ENCODE measurements around the gene RIPOR2.

Gene RIPOR2

DNA sequence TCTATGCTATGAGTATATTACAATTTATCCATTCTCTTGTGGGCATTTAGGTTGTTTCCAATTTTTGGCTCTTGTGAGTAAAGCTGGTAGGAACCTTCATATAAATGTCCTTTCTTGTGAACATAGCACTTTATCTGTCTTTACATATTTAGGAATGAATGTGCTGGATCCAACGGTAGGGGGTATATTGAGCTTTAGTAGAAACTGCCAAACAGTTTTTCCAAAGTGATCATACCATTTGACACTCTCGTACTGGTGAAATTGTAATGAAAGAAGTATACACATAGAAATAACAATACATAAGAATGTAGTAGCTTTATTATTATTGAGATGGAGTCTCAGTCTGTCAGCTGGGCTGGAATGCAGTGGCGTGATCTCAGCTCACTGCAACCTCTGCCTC is 106.1 kb downstream of the RIPOR2 start:
- no peak overlapping the region for H4K8ac ChIP-seq (ENCODE audit: low read depth, low read length)
- no peaks in the 10 kb centered on the region for H3K27me3 ChIP-seq (ENCODE audit: insufficient read depth, low read length, poor library complexity)
- DNase-seq, result no peak
- WGBS (ENCODE audit: extremely low coverage, insufficient coverage, low lambda C conversion rate), result no CpG with 5 or more reads among the region's 3 CpGs
- H2BK120ac ChIP-seq (ENCODE audit: low read depth, low read length), result no peak overlapping the region
- no peak overlapping the region for H3K4me3 ChIP-seq (ENCODE audit: low read length)
- no peaks in the 10 kb centered on the region for H3K4me1 ChIP-seq (ENCODE audit: control insufficient read depth, low read depth, low read length)
- no peak overlapping the region for H2BK15ac ChIP-seq (replicated peaks; ENCODE audit: low read depth)
- H4K5ac ChIP-seq (ENCODE audit: low read length), result no peak overlapping the region
- H2BK5ac ChIP-seq (ENCODE audit: low read length), result no peak overlapping the region
- H3K79me1 ChIP-seq (ENCODE audit: low read length), result no peaks in the 10 kb centered on the region
- no peak overlapping the region for H3K4me2 ChIP-seq (ENCODE audit: low read length)
- H3K18ac ChIP-seq (ENCODE audit: low read length), result no peak overlapping the region
- H3K4ac ChIP-seq (ENCODE audit: low read depth, low read length), result no peak overlapping the region
- H3K23ac ChIP-seq (ENCODE audit: low read length), result no peak overlapping the region
- no peaks in the 10 kb centered on the region for H3K36me3 ChIP-seq (ENCODE audit: control insufficient read depth, insufficient read depth, low read length)
- H3K79me2 ChIP-seq (ENCODE audit: control insufficient read depth, insufficient read depth, low read length), result no peaks in the 10 kb centered on the region
- no peak overlapping the region for H3K27ac ChIP-seq (ENCODE audit: low read depth, low read length)
- no peak overlapping the region for H3K9ac ChIP-seq (ENCODE audit: low read length)
- H2AK5ac ChIP-seq (ENCODE audit: low read length), result no peak overlapping the region
- H3K56ac ChIP-seq (ENCODE audit: low read length), result no peak overlapping the region

DNA sequence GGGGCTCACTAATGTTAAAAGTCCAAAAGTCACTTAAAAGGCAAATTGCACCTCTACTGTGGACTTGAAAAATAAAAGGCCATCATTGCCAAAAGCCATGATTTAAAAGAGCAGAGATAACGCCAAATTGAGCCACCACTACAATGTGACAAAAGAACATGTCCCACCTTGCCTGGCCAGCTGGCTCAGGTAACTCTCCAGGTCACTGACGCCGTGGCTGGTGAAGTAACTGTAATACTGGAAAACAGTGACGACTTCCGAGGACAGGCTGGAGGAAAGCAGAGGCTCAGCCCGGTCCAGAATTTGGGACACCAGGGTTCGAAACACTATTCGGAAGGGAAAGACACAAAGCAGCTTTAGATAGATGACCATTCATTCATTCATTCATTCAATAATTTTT is 107.8 kb downstream of the RIPOR2 start:
- no peak overlapping the region for H3K27ac ChIP-seq (ENCODE audit: low read depth, low read length)
- H3K4ac ChIP-seq (ENCODE audit: low read depth, low read length), result no peak overlapping the region
- WGBS (ENCODE audit: extremely low coverage, insufficient coverage, low lambda C conversion rate), result no CpG with 5 or more reads among the region's 8 CpGs
- no peak overlapping the region for H3K4me3 ChIP-seq (ENCODE audit: low read length)
- no peak for DNase-seq
- no peak overlapping the region for H3K4me2 ChIP-seq (ENCODE audit: low read length)
- no peaks in the 10 kb centered on the region for H3K4me1 ChIP-seq (ENCODE audit: control insufficient read depth, low read depth, low read length)
- H4K5ac ChIP-seq (ENCODE audit: low read length), result no peak overlapping the region
- no peak overlapping the region for H2BK15ac ChIP-seq (replicated peaks; ENCODE audit: low read depth)
- H3K79me2 ChIP-seq (ENCODE audit: control insufficient read depth, insufficient read depth, low read length), result no peaks in the 10 kb centered on the region
- no peak overlapping the region for H2BK5ac ChIP-seq (ENCODE audit: low read length)
- no peak overlapping the region for H2BK120ac ChIP-seq (ENCODE audit: low read depth, low read length)
- H3K9ac ChIP-seq (ENCODE audit: low read length), result no peak overlapping the region
- H3K23ac ChIP-seq (ENCODE audit: low read length), result no peak overlapping the region
- no peak overlapping the region for H3K56ac ChIP-seq (ENCODE audit: low read length)
- H3K79me1 ChIP-seq (ENCODE audit: low read length), result no peaks in the 10 kb centered on the region
- no peak overlapping the region for H2AK5ac ChIP-seq (ENCODE audit: low read length)
- no peaks in the 10 kb centered on the region for H3K27me3 ChIP-seq (ENCODE audit: insufficient read depth, low read length, poor library complexity)
- H3K18ac ChIP-seq (ENCODE audit: low read length), result no peak overlapping the region
- H4K8ac ChIP-seq (ENCODE audit: low read depth, low read length), result no peak overlapping the region
- no peaks in the 10 kb centered on the region for H3K36me3 ChIP-seq (ENCODE audit: control insufficient read depth, insufficient read depth, low read length)

DNA sequence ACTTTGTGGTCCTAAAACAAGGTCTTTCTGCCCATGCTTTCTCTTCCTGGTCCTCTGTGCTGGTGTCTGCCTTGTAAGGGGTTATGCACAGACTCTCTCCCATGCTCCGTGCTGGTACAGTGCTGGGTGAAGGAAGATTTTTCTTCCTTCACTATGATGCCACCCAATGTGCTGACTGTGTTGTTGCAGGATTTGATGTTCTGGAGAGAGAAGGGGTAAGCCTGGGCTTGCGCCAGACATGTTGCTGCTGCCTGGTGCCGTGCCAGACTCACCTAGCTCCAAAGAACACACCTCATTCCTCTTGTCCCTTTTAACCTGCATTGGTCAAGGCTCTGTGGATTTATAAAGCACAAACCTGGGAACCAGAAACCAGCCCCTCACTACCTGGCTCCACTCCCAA is 108.6 kb downstream of the RIPOR2 start:
- Histone ChIP-seq H3K27ac (ENCODE audit: low read depth, low read length) (no peak overlapping the region), H3K36me3 (ENCODE audit: control insufficient read depth, insufficient read depth, low read length) (no peaks in the 10 kb centered on the region), H3K4me3 (ENCODE audit: low read length) (no peak overlapping the region), H2AK5ac (ENCODE audit: low read length) (no peak overlapping the region), H4K8ac (ENCODE audit: low read depth, low read length) (no peak overlapping the region), H3K9ac (ENCODE audit: low read length) (no peak overlapping the region), H3K27me3 (ENCODE audit: insufficient read depth, low read length, poor library complexity) (no peaks in the 10 kb centered on the region), H4K5ac (ENCODE audit: low read length) (no peak overlapping the region), H3K56ac (ENCODE audit: low read length) (peak overlapping the region; percentile 49), H3K4me1 (ENCODE audit: control insufficient read depth, low read depth, low read length) (no peaks in the 10 kb centered on the region), H3K23ac (ENCODE audit: low read length) (no peak overlapping the region), H3K4me2 (ENCODE audit: low read length) (no peak overlapping the region), H2BK120ac (ENCODE audit: low read depth, low read length) (no peak overlapping the region), H3K79me2 (ENCODE audit: control insufficient read depth, insufficient read depth, low read length) (no peaks in the 10 kb centered on the region), H3K4ac (ENCODE audit: low read depth, low read length) (no peak overlapping the region), H3K79me1 (ENCODE audit: low read length) (no peaks in the 10 kb centered on the region), H3K18ac (ENCODE audit: low read length) (no peak overlapping the region), H2BK5ac (ENCODE audit: low read length) (no peak overlapping the region), H2BK15ac (replicated peaks; ENCODE audit: low read depth) (no peak overlapping the region)
- DNase-seq, result no peak
- WGBS (ENCODE audit: extremely low coverage, insufficient coverage, low lambda C conversion rate), result no CpG with 5 or more reads among the region's 3 CpGs

DNA sequence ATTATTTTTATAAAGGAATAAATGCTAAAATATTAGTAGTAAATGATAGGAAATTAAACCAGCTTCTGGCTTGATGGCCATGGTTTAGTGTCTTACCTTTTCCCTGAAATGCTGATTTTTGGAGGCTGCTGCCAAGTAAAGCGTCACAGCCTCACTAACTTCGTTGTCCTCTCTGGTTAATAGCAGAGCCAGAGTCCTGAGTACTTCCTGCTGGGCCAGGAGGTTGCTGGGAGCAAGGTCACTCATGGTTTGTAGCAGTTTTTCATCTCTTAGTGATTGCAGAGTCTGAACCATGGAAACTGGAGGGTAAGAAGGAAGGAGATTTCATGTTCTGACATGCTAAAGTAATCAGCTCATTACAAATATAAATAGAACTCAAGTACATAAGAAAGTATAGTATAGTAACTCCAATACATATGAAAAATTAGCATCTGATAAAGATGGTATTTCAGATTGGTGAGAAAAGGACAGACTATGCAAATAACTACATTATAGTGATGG is 110.6 kb downstream of the RIPOR2 start:
- Histone ChIP-seq H2BK120ac (ENCODE audit: low read depth, low read length) (no peak overlapping the region), H3K79me2 (ENCODE audit: control insufficient read depth, insufficient read depth, low read length) (no peaks in the 10 kb centered on the region), H3K27me3 (ENCODE audit: insufficient read depth, low read length, poor library complexity) (no peaks in the 10 kb centered on the region), H2BK15ac (replicated peaks; ENCODE audit: low read depth) (no peak overlapping the region), H3K18ac (ENCODE audit: low read length) (no peak overlapping the region), H3K4me2 (ENCODE audit: low read length) (no peak overlapping the region), H2BK5ac (ENCODE audit: low read length) (no peak overlapping the region), H4K5ac (ENCODE audit: low read length) (no peak overlapping the region), H3K27ac (ENCODE audit: low read depth, low read length) (no peak overlapping the region), H3K9ac (ENCODE audit: low read length) (no peak overlapping the region), H2AK5ac (ENCODE audit: low read length) (no peak overlapping the region), H3K56ac (ENCODE audit: low read length) (no peak overlapping the region), H3K36me3 (ENCODE audit: control insufficient read depth, insufficient read depth, low read length) (no peaks in the 10 kb centered on the region), H3K4me3 (ENCODE audit: low read length) (no peak overlapping the region), H3K4ac (ENCODE audit: low read depth, low read length) (no peak overlapping the region), H3K79me1 (ENCODE audit: low read length) (no peaks in the 10 kb centered on the region), H3K4me1 (ENCODE audit: control insufficient read depth, low read depth, low read length) (no peaks in the 10 kb centered on the region), H3K23ac (ENCODE audit: low read length) (no peak overlapping the region), H4K8ac (ENCODE audit: low read depth, low read length) (no peak overlapping the region)
- no CpG with 5 or more reads among the region's 2 CpGs for WGBS (ENCODE audit: extremely low coverage, insufficient coverage, low lambda C conversion rate)
- DNase-seq, result no peak

DNA sequence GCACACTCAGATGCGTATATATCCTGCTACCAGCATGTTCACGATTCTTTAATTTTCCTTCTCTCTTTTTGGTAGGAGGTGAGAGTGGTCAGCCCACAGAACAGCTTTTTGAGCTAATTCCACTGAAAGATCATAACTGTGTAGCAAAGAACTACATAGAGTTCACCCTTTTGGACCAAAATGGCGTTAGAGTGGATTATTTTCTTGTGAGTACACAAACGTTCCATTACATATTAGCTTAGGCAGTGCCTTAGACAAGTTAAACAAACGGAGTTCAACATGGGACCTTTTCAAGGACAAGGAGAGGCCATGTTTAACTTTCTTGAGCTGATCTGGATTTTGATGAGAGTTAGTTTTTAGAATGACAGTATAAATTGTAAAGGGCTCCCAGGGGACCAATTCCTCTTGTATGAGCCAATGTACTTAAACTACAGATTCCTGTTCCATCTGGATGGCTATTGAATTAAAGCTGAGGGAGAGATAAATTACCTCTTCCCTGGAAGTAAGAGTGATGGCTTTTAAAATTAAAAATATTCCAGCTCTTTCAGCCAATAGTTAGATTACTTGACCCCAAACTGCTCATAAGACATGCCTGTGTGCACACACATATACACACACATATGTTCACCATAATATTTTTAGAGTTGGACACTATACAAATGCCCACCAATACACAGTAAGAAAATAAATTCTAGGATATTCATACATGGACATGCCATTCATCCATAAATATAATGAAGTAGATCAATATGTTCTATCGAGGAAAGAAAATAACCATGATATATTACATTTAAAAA is 111.4 kb downstream of the RIPOR2 start:
- no peak overlapping the region for H3K4me2 ChIP-seq (ENCODE audit: low read length)

DNA sequence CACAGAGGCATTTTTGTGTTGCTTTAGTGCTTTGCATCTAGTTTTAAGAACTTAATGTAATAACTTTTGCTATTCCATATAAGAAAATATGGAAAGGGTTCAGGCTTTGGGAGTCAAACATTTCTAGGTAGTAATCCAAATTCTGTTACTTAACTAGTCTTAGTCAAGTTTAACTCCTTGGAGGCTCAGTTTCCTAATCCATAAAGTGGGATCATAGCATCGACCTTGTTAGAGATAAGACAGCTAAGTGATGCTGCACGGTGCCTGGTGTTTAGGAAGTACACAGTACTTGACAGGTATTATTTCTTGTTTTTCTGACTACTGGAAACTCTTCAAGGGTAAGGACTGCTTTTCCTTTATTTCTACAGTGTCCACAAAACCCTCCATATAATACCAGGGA is 112.6 kb downstream of the RIPOR2 start:
- H3K56ac ChIP-seq (ENCODE audit: low read length), result no peak overlapping the region
- no peaks in the 10 kb centered on the region for H3K36me3 ChIP-seq (ENCODE audit: control insufficient read depth, insufficient read depth, low read length)
- H4K8ac ChIP-seq (ENCODE audit: low read depth, low read length), result no peak overlapping the region
- H3K79me1 ChIP-seq (ENCODE audit: low read length), result no peaks in the 10 kb centered on the region
- no peak overlapping the region for H4K5ac ChIP-seq (ENCODE audit: low read length)
- no peaks in the 10 kb centered on the region for H3K79me2 ChIP-seq (ENCODE audit: control insufficient read depth, insufficient read depth, low read length)
- no peaks in the 10 kb centered on the region for H3K27me3 ChIP-seq (ENCODE audit: insufficient read depth, low read length, poor library complexity)
- H2AK5ac ChIP-seq (ENCODE audit: low read length), result no peak overlapping the region
- no peak overlapping the region for H3K18ac ChIP-seq (ENCODE audit: low read length)
- no peak overlapping the region for H3K4ac ChIP-seq (ENCODE audit: low read depth, low read length)
- H3K4me3 ChIP-seq (ENCODE audit: low read length), result no peak overlapping the region
- no peak overlapping the region for H3K9ac ChIP-seq (ENCODE audit: low read length)
- H2BK15ac ChIP-seq (replicated peaks; ENCODE audit: low read depth), result no peak overlapping the region
- no peak overlapping the region for H2BK5ac ChIP-seq (ENCODE audit: low read length)
- WGBS (ENCODE audit: extremely low coverage, insufficient coverage, low lambda C conversion rate), result no CpG with 5 or more reads among the region's 2 CpGs
- no peak overlapping the region for H3K4me2 ChIP-seq (ENCODE audit: low read length)
- no peak overlapping the region for H3K27ac ChIP-seq (ENCODE audit: low read depth, low read length)
- no peak for DNase-seq
- H3K4me1 ChIP-seq (ENCODE audit: control insufficient read depth, low read depth, low read length), result no peaks in the 10 kb centered on the region
- H2BK120ac ChIP-seq (ENCODE audit: low read depth, low read length), result no peak overlapping the region
- no peak overlapping the region for H3K23ac ChIP-seq (ENCODE audit: low read length)

More for the DNA sequence above, 111.4 kb downstream of the RIPOR2 start:
- H3K4me3 ChIP-seq (ENCODE audit: low read length), result no peak overlapping the region
- H3K9ac ChIP-seq (ENCODE audit: low read length), result no peak overlapping the region
- H3K4ac ChIP-seq (ENCODE audit: low read depth, low read length), result no peak overlapping the region
- no peak for DNase-seq
- H3K79me1 ChIP-seq (ENCODE audit: low read length), result no peaks in the 10 kb centered on the region
- H2BK5ac ChIP-seq (ENCODE audit: low read length), result no peak overlapping the region
- H3K18ac ChIP-seq (ENCODE audit: low read length), result no peak overlapping the region
- H3K56ac ChIP-seq (ENCODE audit: low read length), result no peak overlapping the region
- no peak overlapping the region for H2BK15ac ChIP-seq (replicated peaks; ENCODE audit: low read depth)
- no peak overlapping the region for H3K23ac ChIP-seq (ENCODE audit: low read length)
- H2AK5ac ChIP-seq (ENCODE audit: low read length), result no peak overlapping the region
- no peak overlapping the region for H3K27ac ChIP-seq (ENCODE audit: low read depth, low read length)
- no peaks in the 10 kb centered on the region for H3K36me3 ChIP-seq (ENCODE audit: control insufficient read depth, insufficient read depth, low read length)
- H3K27me3 ChIP-seq (ENCODE audit: insufficient read depth, low read length, poor library complexity), result no peaks in the 10 kb centered on the region
- no peak overlapping the region for H4K8ac ChIP-seq (ENCODE audit: low read depth, low read length)
- H3K4me1 ChIP-seq (ENCODE audit: control insufficient read depth, low read depth, low read length), result no peaks in the 10 kb centered on the region
- no peak overlapping the region for H4K5ac ChIP-seq (ENCODE audit: low read length)
- no peak overlapping the region for H2BK120ac ChIP-seq (ENCODE audit: low read depth, low read length)
- no CpG with 5 or more reads among the region's 6 CpGs for WGBS (ENCODE audit: extremely low coverage, insufficient coverage, low lambda C conversion rate)
- H3K79me2 ChIP-seq (ENCODE audit: control insufficient read depth, insufficient read depth, low read length), result no peaks in the 10 kb centered on the region

Measured in mesendoderm (in vitro differentiated cells).